HG03064 (cell line): ENCODE measurements around the gene TRMT2A.

ENCODE experiments used
- ATAC-seq: cut with Tn5 transposase; IDR thresholded peaks from one replicate; pipeline ENCODE4 v1.9.1; 2021; ENCODE audit warnings: low read depth; ENCODE audit not compliant: unreplicated experiment

Gene TRMT2A

GRCh38 chr22:20066617-20067383 is 50.2 kb downstream of the TRMT2A start:
- no peak for ATAC-seq

GRCh38 chr22:20065896-20066616 is 51.0 kb downstream of the TRMT2A start:
- ATAC-seq: no peak

- no peak for ATAC-seq
Measured at GRCh38 chr22:20064545-20065262, 52.3 kb downstream of the TRMT2A start.

GRCh38 chr22:20064140-20064480 is 52.9 kb downstream of the TRMT2A start:
- ATAC-seq: no peak

GRCh38 chr22:20063271-20064139 is 53.5 kb downstream of the TRMT2A start:
- ATAC-seq: no peak

GRCh38 chr22:20062766-20063083 is 54.3 kb downstream of the TRMT2A start:
- ATAC-seq: no peak

GRCh38 chr22:20062043-20062765 is 54.8 kb downstream of the TRMT2A start:
- no peak for ATAC-seq
